ENCODE measurements around the gene EP400. TPM values are rescaled to one million over a fixed set of nuclear protein-coding genes. Genes with fewer than 3 reads are reported as not detected.

The EP400 gene
- total and polyA plus RNA-seq, 2 of the 4 experiments (the other 2 are of a cell fraction): 4.3 to 11.4 TPM

GRCh38 chr12:132012919-132013568, 63.3 kb downstream of the EP400 start:
- in situ Hi-C loops (cut with MboI; ENCODE audit: low sequenced_read_pairs): no loop called here
- no peaks in the 10 kb centered on the region for H3K27me3 ChIP-seq (ENCODE audit: control insufficient read depth, insufficient read depth, low read length)
- no TSS peak for BruUV-seq (replicated peaks)

More at GRCh38 chr12:132012919-132013568, 63.3 kb downstream of the EP400 start:
- Histone ChIP-seq H3K14ac (replicated peaks; ENCODE audit: low read depth, low read length) (no peak overlapping the region), H3K9ac (ENCODE audit: low read depth, low read length) (no peak overlapping the region), H3K4me3 (ENCODE audit: insufficient read depth, low read depth, low read length) (no peak overlapping the region), H3K9me1 (ENCODE audit: insufficient read depth, low read length) (peaks cover 26% of the 10 kb centered on the region), H3K36me3 (ENCODE audit: control insufficient read depth, insufficient read depth, low read length) (peaks cover 56% of the 10 kb centered on the region), H4K20me1 (ENCODE audit: insufficient read depth, low read length) (0 out of 2 replicates have a peak, but pooled peaks cover 3% of the 10 kb centered on the region), H4K91ac (ENCODE audit: insufficient read depth, low read depth, low read length) (no peak overlapping the region), H3K79me1 (ENCODE audit: low read depth in 1 of 2, low read length in 2 of 2) (peaks cover 0 to 32% of the 10 kb centered on the region in 2 experiments; a peak in 3 of 4 replicates), H2AFZ (replicated peaks; ENCODE audit: low read length, poor library complexity) (no peak overlapping the region), H2BK120ac (ENCODE audit: low read depth, low read length) (no peak overlapping the region), H2AK9ac (replicated peaks; ENCODE audit: low read depth, low read length, poor library complexity) (no peak overlapping the region), H3K9me3 (ENCODE audit: control insufficient read depth, insufficient read depth, low read length) (no peaks in the 10 kb centered on the region), H2BK15ac (ENCODE audit: low read depth, low read length) (no peak overlapping the region), H3K4me2 (ENCODE audit: low read depth, low read length) (no peak overlapping the region), H3K56ac (ENCODE audit: extremely low read depth, insufficient read depth, low read length) (no peak overlapping the region), H2AK5ac (ENCODE audit: low read depth, low read length) (no peak overlapping the region), H3K4ac (ENCODE audit: low read depth, low read length) (no peak overlapping the region), H3K27ac (ENCODE audit: insufficient read depth, low read length) (no peak overlapping the region), H3K4me1 (ENCODE audit: control insufficient read depth, insufficient read depth, low read length) (peaks cover 11% of the 10 kb centered on the region), H4K5ac (ENCODE audit: low read depth, low read length) (no peak overlapping the region), H2BK20ac (ENCODE audit: low read depth, low read length) (no peak overlapping the region), H2BK5ac (ENCODE audit: low read depth, low read length, poor library complexity, severe bottlenecking) (no peak overlapping the region), H3K23ac (ENCODE audit: low read depth, low read length) (no peak overlapping the region), H3K18ac (ENCODE audit: low read depth, low read length) (no peak overlapping the region), H4K8ac (ENCODE audit: low read depth in 2 of 2, low read length in 2 of 2) (no peak overlapping the region)
- TF ChIP-seq CEBPB (IDR thresholded peaks at IDR 0.05; ENCODE audit: low read depth, low read length) (no peak), RCOR1 (IDR thresholded peaks at IDR 0.05; ENCODE audit: insufficient replicate concordance, low read length) (no peak)
- DNase-seq: no peak
- dilution Hi-C loops (cut with HindIII; ENCODE audit: low sequenced_read_pairs, unreplicated experiment): no loop called here
- ATAC-seq (ENCODE audit: low read depth): no peak
- WGBS, 2 experiments (ENCODE audit: extremely low coverage in 2 of 2, insufficient read length in 1 of 2): 80% methylated on average over 15 of the region's 20 CpGs; no CpG with 5 or more reads in 1 of the 2 experiments
- POLR2A ChIA-PET (ENCODE audit: unreplicated experiment): no interaction called here
- CTCF ChIA-PET: no interaction called here
- intact Hi-C loops (cut with micrococcal nuclease): no loop called here
